ENCODE results near the gene TNP1. TPM values are rescaled to one million over a fixed set of nuclear protein-coding genes. Genes with fewer than 3 reads are reported as not detected.

The TNP1 gene
- polyA plus RNA-seq, 1 of the 3 experiments (the other 2 are of a cell fraction), result not detected

GRCh38 chr2:216856406-216857065 is 3.3 kb downstream of the TNP1 start:
- Histone ChIP-seq H3K79me2 (ENCODE audit: insufficient read depth) (no peaks in the 10 kb centered on the region), H3K36me3 (replicated peaks in 1 of 2; ENCODE audit: control insufficient read depth in 1 of 2, insufficient read depth in 2 of 2, low read length in 1 of 2) (no peaks in the 10 kb centered on the region), H3K27ac (ENCODE audit: low read depth in 2 of 2, low read length in 1 of 2) (no peak overlapping the region), H3K4me3 (ENCODE audit: low read depth in 2 of 2, low read length in 1 of 2) (no peak overlapping the region), H3K9ac (no peak overlapping the region), H2AFZ (ENCODE audit: low read depth) (no peak overlapping the region), H3K9me2 (no peaks in the 10 kb centered on the region), H4K20me1 (ENCODE audit: insufficient read depth) (no peaks in the 10 kb centered on the region), H3K9me3 (no peaks in the 10 kb centered on the region), H3K4me2 (no peak overlapping the region), H3K4me1 (ENCODE audit: control insufficient read depth in 1 of 2, insufficient read depth in 2 of 2, low read depth in 1 of 2, low read length in 1 of 2) (no peaks in the 10 kb centered on the region), H3K27me3 (ENCODE audit: insufficient read depth) (no peaks in the 10 kb centered on the region), H3F3A (replicated peaks; ENCODE audit: insufficient read depth) (no peaks in the 10 kb centered on the region)
- CTCF ChIA-PET, result interaction anchor here (0.5 to 0.6 kb wide), 2 partner anchors 13 to 158 kb away, joined by 3 read pairs; no protein-coding TSS in a partner anchor
- 67% methylated on average over 5 of the region's 5 CpGs for WGBS (ENCODE audit: low lambda C conversion rate)
- TF ChIP-seq TCF12 (IDR thresholded peaks at IDR 0.05) (no peak), MAX (IDR thresholded peaks at IDR 0.05; ENCODE audit: low read depth) (no peak), ELF1 (IDR thresholded peaks at IDR 0.05) (no peak), JUND (IDR thresholded peaks at IDR 0.05) (no peak), NFIC (IDR thresholded peaks at IDR 0.05; ENCODE audit: borderline replicate concordance) (no peak), IRF3 (IDR thresholded peaks at IDR 0.05; ENCODE audit: low read depth, low read length) (no peak), EP300 (IDR thresholded peaks at IDR 0.05; ENCODE audit: borderline replicate concordance in 1 of 2, low read depth in 1 of 2, low read length in 1 of 2) (no peak), SIN3A (IDR thresholded peaks at IDR 0.05; ENCODE audit: borderline replicate concordance, low read depth, low read length) (no peak), CHD2 (IDR thresholded peaks at IDR 0.05; ENCODE audit: low read length, partially characterized antibody) (no peak), GATA2 (CRISPR knock-in tag; IDR thresholded peaks at IDR 0.05) (no peak), FOXM1 (IDR thresholded peaks at IDR 0.05; ENCODE audit: low read depth) (no peak), NRF1 (IDR thresholded peaks at IDR 0.05; ENCODE audit: low read depth, low read length) (no peak), MEF2A (IDR thresholded peaks at IDR 0.05; ENCODE audit: borderline replicate concordance, low read depth) (no peak), YY1 (IDR thresholded peaks at IDR 0.05; ENCODE audit: low read depth) (no peak)
- TF ChIP-seq, protein P1, sequence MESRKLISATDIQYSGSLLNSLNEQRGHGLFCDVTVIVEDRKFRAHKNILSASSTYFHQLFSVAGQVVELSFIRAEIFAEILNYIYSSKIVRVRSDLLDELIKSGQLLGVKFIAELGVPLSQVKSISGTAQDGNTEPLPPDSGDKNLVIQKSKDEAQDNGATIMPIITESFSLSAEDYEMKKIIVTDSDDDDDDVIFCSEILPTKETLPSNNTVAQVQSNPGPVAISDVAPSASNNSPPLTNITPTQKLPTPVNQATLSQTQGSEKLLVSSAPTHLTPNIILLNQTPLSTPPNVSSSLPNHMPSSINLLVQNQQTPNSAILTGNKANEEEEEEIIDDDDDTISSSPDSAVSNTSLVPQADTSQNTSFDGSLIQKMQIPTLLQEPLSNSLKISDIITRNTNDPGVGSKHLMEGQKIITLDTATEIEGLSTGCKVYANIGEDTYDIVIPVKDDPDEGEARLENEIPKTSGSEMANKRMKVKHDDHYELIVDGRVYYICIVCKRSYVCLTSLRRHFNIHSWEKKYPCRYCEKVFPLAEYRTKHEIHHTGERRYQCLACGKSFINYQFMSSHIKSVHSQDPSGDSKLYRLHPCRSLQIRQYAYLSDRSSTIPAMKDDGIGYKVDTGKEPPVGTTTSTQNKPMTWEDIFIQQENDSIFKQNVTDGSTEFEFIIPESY (IDR thresholded peaks at IDR 0.05; ENCODE audit: borderline replicate concordance, low read depth), result no peak
- TF ChIP-seq, protein P2, sequence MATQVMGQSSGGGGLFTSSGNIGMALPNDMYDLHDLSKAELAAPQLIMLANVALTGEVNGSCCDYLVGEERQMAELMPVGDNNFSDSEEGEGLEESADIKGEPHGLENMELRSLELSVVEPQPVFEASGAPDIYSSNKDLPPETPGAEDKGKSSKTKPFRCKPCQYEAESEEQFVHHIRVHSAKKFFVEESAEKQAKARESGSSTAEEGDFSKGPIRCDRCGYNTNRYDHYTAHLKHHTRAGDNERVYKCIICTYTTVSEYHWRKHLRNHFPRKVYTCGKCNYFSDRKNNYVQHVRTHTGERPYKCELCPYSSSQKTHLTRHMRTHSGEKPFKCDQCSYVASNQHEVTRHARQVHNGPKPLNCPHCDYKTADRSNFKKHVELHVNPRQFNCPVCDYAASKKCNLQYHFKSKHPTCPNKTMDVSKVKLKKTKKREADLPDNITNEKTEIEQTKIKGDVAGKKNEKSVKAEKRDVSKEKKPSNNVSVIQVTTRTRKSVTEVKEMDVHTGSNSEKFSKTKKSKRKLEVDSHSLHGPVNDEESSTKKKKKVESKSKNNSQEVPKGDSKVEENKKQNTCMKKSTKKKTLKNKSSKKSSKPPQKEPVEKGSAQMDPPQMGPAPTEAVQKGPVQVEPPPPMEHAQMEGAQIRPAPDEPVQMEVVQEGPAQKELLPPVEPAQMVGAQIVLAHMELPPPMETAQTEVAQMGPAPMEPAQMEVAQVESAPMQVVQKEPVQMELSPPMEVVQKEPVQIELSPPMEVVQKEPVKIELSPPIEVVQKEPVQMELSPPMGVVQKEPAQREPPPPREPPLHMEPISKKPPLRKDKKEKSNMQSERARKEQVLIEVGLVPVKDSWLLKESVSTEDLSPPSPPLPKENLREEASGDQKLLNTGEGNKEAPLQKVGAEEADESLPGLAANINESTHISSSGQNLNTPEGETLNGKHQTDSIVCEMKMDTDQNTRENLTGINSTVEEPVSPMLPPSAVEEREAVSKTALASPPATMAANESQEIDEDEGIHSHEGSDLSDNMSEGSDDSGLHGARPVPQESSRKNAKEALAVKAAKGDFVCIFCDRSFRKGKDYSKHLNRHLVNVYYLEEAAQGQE (IDR thresholded peaks at IDR 0.05; ENCODE audit: low read depth, low read length), result no peak
- TF ChIP-seq, protein P3, sequence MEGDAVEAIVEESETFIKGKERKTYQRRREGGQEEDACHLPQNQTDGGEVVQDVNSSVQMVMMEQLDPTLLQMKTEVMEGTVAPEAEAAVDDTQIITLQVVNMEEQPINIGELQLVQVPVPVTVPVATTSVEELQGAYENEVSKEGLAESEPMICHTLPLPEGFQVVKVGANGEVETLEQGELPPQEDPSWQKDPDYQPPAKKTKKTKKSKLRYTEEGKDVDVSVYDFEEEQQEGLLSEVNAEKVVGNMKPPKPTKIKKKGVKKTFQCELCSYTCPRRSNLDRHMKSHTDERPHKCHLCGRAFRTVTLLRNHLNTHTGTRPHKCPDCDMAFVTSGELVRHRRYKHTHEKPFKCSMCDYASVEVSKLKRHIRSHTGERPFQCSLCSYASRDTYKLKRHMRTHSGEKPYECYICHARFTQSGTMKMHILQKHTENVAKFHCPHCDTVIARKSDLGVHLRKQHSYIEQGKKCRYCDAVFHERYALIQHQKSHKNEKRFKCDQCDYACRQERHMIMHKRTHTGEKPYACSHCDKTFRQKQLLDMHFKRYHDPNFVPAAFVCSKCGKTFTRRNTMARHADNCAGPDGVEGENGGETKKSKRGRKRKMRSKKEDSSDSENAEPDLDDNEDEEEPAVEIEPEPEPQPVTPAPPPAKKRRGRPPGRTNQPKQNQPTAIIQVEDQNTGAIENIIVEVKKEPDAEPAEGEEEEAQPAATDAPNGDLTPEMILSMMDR (IDR thresholded peaks at IDR 0.05), result no peak
- TF ChIP-seq, protein P4, sequence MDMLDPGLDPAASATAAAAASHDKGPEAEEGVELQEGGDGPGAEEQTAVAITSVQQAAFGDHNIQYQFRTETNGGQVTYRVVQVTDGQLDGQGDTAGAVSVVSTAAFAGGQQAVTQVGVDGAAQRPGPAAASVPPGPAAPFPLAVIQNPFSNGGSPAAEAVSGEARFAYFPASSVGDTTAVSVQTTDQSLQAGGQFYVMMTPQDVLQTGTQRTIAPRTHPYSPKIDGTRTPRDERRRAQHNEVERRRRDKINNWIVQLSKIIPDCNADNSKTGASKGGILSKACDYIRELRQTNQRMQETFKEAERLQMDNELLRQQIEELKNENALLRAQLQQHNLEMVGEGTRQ (IDR thresholded peaks at IDR 0.05; ENCODE audit: borderline replicate concordance, low read depth, low read length), result no peak
- POLR2A ChIA-PET, result no interaction called here
- no peak for DNase-seq

Measured in SK-N-SH (cell line).